HepG2 (cell line): Measurements from ENCODE around the gene TIMM23. TPM values are rescaled to one million over a fixed set of nuclear protein-coding genes. Genes with fewer than 3 reads are reported as not detected.

Experiments
- ATF7-NPFF ChIP-seq: sonication (generic); formaldehyde crosslinking; IDR thresholded peaks from 2 replicates; pipeline ENCODE4 v1.8.1; 2023; ENCODE audit warnings: mild to moderate bottlenecking, low read depth, missing genetic modification reagents, moderate library complexity
- FLYWCH1 ChIP-seq: sonication (generic); formaldehyde crosslinking; IDR thresholded peaks from 2 replicates; pipeline ENCODE4 v1.8.1; 2023; ENCODE audit warnings: mild to moderate bottlenecking, missing genetic modification reagents
- KLF12 ChIP-seq: sonication (generic); formaldehyde crosslinking; IDR thresholded peaks from 2 replicates; pipeline ENCODE4 v1.4.0; 2020; ENCODE audit warnings: missing genetic modification reagents, borderline replicate concordance
- MED1 ChIP-seq: sonication (generic); formaldehyde crosslinking; IDR thresholded peaks from 2 replicates; pipeline ENCODE4 v1.4.0; 2020; ENCODE audit warnings: missing genetic modification reagents
- PITX1 ChIP-seq: sonication (generic); formaldehyde crosslinking; IDR thresholded peaks from 2 replicates; pipeline ENCODE4 v1.5.1; 2020; ENCODE audit warnings: mild to moderate bottlenecking, missing genetic modification reagents
- POLR2A ChIP-seq, 2 experiments: IDR thresholded peaks; 2 replicates each; pipeline ENCODE4 v1.6.1; 2011; ENCODE audit warnings: low read depth in 2 of 2, low read length in 2 of 2, mild to moderate bottlenecking in 1 of 2, moderate library complexity in 1 of 2; ENCODE audit not compliant: insufficient read depth in 1 of 2
- SMYD3 ChIP-seq: sonication (generic); formaldehyde crosslinking; IDR thresholded peaks from 2 replicates; pipeline ENCODE4 v1.8.1; 2023; ENCODE audit warnings: mild to moderate bottlenecking, missing genetic modification reagents
- ZBTB20 ChIP-seq: sonication (generic); formaldehyde crosslinking; IDR thresholded peaks from 2 replicates; pipeline ENCODE4 v1.8.1; 2023; ENCODE audit warnings: missing genetic modification reagents, low read depth, mild to moderate bottlenecking, borderline replicate concordance
- ZC3H13 ChIP-seq: sonication (generic); formaldehyde crosslinking; IDR thresholded peaks from 2 replicates; pipeline ENCODE4 v1.8.1; 2023; ENCODE audit warnings: mild to moderate bottlenecking, missing genetic modification reagents, moderate library complexity
- ZKSCAN1 ChIP-seq: fragments of 150-350 bp; IDR thresholded peaks from 2 replicates; pipeline ENCODE4 v1.6.1; 2014; ENCODE audit warnings: low read length
- ZNF121 ChIP-seq: sonication (generic); formaldehyde crosslinking; IDR thresholded peaks from 2 replicates; pipeline ENCODE4 v1.5.0; 2020; ENCODE audit warnings: mild to moderate bottlenecking, missing genetic modification reagents
- ZNF501 ChIP-seq: sonication (generic); formaldehyde crosslinking; IDR thresholded peaks from 2 replicates; pipeline ENCODE4 v1.5.1; 2020; ENCODE audit warnings: mild to moderate bottlenecking, moderate library complexity, missing genetic modification reagents
- ZNF547 ChIP-seq: sonication (generic); formaldehyde crosslinking; IDR thresholded peaks from 2 replicates; pipeline ENCODE4 v1.5.1; 2020; ENCODE audit warnings: mild to moderate bottlenecking, missing genetic modification reagents
- polyA plus RNA-seq, 8 experiments: library from polyadenylated mRNA; depleted of rRNA in 3 of 8; stranded (reverse) in 7 of 8; unstranded in 1 of 8; fragments of >200 nt; fragmentation: Illumina TruSeq in 4 of 8; extraction: Trizol in 4 of 8; gene quantifications; 2 replicates each; pipeline versions ENCODE4 v1.2.1 to v1.2.3, GENCODE V29; 2011 to 2016; ENCODE audit warnings: low read depth in 4 of 8, missing spikeins in 1 of 8, mixed read lengths in 1 of 8; ENCODE audit not compliant: insufficient read depth in 1 of 8
- total RNA-seq, 5 experiments: library from RNA; depleted of rRNA; stranded (reverse); fragments of >200 nt; fragmentation: Illumina TruSeq; extraction: Trizol; gene quantifications; 2 replicates each; pipeline ENCODE4 v1.2.3, GENCODE V29; 2016; ENCODE audit warnings: low read depth in 1 of 5
- TF ChIP-seq, protein P1 (sequence below): sonication (generic); formaldehyde crosslinking; IDR thresholded peaks from one replicate; pipeline ENCODE4 v1.5.1; 2020; ENCODE audit warnings: mild to moderate bottlenecking, missing genetic modification reagents; ENCODE audit errors: not compliant biosample characterization
- TF ChIP-seq, protein P2 (sequence below), 2 experiments: fragments of 450-650 bp in 1 of 2; sonication (generic) in 1 of 2; formaldehyde crosslinking; IDR thresholded peaks; 2 replicates each; pipeline versions ENCODE4 v1.5.0 to v1.8.0; 2020 to 2022; ENCODE audit warnings: mild to moderate bottlenecking in 1 of 2, missing genetic modification reagents in 1 of 2
- TF ChIP-seq, protein P3 (sequence below): sonication (generic); formaldehyde crosslinking; IDR thresholded peaks from 2 replicates; pipeline ENCODE4 v1.4.0; 2020; ENCODE audit warnings: missing genetic modification reagents

TIMM23 gene
- total and polyA plus RNA-seq, 2 of the 13 experiments (the other 11 are each of a cell fraction or from before 2014, with no cell fraction given) = 80.2 to 98.6 TPM

DNA sequence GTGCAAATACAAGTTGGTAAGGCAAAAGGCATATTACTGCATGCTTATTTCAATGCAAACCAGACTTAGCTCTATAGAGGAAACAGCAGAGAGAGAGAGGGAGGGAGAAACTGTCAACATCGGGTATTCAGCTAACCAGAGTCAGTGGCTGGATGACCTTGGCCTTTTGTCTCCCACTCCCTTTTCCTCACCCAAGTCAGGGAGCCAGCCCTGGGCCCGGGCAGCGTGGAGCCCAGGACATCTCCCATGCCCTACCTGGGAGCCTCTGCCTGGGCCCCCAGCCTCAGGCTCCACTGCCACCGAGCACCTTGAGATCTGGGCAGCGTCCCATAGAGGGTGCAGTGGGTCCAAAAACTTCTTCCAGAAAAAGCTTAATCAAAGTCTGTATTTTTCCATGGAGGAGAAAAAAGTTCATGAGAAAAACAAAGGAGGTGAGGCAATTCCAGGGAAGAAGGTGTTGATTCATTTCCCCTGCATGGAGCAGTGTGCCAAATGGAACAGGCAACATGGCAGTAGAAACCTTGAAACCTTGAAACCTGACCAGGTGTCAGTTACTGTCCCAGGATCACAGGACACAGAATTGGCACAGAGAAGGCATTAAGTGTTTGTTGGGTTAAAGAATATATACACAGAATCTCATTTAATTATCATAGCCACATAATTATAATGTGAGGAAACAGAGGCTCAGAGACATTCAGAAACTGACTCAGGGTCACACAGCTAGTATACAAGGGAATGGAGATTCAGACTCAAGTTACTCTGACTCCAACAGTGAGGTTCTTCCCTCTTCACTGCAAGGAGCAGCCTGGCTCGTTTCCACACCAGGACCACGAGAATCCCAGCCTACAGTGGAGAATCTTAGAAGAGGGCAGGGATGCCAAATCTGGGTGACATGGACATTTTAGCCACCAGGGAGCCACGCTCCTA is 63.9 kb downstream of the TIMM23 start (continued):
- TF ChIP-seq, protein P1, sequence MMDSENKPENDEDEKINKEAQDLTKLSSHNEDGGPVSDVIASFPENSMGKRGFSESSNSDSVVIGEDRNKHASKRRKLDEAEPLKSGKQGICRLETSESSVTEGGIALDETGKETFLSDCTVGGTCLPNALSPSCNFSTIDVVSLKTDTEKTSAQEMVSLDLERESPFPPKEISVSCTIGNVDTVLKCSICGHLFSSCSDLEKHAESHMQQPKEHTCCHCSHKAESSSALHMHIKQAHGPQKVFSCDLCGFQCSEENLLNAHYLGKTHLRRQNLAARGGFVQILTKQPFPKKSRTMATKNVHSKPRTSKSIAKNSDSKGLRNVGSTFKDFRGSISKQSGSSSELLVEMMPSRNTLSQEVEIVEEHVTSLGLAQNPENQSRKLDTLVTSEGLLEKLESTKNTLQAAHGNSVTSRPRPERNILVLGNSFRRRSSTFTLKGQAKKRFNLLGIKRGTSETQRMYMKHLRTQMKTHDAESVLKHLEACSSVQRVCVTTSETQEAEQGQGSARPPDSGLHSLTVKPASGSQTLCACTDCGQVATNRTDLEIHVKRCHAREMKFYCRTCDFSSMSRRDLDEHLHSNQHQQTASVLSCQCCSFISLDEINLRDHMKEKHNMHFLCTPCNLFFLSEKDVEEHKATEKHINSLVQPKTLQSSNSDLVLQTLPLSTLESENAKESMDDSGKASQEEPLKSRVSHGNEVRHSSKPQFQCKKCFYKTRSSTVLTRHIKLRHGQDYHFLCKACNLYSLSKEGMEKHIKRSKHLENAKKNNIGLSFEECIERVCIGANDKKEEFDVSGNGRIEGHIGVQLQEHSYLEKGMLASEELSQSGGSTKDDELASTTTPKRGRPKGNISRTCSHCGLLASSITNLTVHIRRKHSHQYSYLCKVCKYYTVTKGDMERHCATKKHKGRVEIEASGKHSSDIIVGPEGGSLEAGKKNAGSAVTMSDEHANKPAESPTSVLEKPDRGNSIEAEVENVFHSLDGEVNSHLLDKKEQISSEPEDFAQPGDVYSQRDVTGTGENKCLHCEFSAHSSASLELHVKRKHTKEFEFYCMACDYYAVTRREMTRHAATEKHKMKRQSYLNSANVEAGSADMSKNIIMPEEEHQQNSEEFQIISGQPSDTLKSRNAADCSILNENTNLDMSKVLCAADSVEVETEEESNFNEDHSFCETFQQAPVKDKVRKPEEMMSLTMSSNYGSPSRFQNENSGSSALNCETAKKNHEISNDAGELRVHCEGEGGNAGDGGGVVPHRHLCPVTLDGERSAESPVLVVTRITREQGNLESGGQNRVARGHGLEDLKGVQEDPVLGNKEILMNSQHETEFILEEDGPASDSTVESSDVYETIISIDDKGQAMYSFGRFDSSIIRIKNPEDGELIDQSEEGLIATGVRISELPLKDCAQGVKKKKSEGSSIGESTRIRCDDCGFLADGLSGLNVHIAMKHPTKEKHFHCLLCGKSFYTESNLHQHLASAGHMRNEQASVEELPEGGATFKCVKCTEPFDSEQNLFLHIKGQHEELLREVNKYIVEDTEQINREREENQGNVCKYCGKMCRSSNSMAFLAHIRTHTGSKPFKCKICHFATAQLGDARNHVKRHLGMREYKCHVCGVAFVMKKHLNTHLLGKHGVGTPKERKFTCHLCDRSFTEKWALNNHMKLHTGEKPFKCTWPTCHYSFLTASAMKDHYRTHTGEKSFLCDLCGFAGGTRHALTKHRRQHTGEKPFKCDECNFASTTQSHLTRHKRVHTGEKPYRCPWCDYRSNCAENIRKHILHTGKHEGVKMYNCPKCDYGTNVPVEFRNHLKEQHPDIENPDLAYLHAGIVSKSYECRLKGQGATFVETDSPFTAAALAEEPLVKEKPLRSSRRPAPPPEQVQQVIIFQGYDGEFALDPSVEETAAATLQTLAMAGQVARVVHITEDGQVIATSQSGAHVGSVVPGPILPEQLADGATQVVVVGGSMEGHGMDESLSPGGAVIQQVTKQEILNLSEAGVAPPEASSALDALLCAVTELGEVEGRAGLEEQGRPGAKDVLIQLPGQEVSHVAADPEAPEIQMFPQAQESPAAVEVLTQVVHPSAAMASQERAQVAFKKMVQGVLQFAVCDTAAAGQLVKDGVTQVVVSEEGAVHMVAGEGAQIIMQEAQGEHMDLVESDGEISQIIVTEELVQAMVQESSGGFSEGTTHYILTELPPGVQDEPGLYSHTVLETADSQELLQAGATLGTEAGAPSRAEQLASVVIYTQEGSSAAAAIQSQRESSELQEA (CRISPR knock-in tag) = peak; percentile 41
- TF ChIP-seq PITX1 = peak; percentile 70; the same call in 1 of the 2 replicates
- TF ChIP-seq ZNF547 (CRISPR knock-in tag) = 0 out of 2 replicates have a peak, but pooled peaks have one; percentile 57
- TF ChIP-seq, protein P2, sequence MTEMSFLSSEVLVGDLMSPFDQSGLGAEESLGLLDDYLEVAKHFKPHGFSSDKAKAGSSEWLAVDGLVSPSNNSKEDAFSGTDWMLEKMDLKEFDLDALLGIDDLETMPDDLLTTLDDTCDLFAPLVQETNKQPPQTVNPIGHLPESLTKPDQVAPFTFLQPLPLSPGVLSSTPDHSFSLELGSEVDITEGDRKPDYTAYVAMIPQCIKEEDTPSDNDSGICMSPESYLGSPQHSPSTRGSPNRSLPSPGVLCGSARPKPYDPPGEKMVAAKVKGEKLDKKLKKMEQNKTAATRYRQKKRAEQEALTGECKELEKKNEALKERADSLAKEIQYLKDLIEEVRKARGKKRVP (CRISPR knock-in tag; IDR thresholded peaks at IDR 0.05) = peak in 1 of 2 experiments; percentile 69; a peak in 2 of 4 replicates
- TF ChIP-seq ZNF501 (CRISPR knock-in tag) = peak; percentile 83
- peak; percentile 70; the same call in 1 of the 2 replicates for TF ChIP-seq ATF7-NPFF
- TF ChIP-seq ZNF121 (CRISPR knock-in tag) = peak; percentile 64
- peak in 1 of 2 experiments; percentile 47; a peak in 2 of 4 replicates for TF ChIP-seq POLR2A (IDR thresholded peaks at IDR 0.05; ENCODE audit: insufficient read depth in 1 of 2, low read depth in 2 of 2, low read length in 2 of 2)
- peak; percentile 93 for TF ChIP-seq ZBTB20 (CRISPR knock-in tag)
- TF ChIP-seq KLF12 = no peak
- no peak; the same call in 1 of the 2 replicates for TF ChIP-seq ZKSCAN1
- TF ChIP-seq ZC3H13 (CRISPR knock-in tag) = peak; percentile 51; the same call in 1 of the 2 replicates
- TF ChIP-seq FLYWCH1 = no peak
- TF ChIP-seq, protein P3, sequence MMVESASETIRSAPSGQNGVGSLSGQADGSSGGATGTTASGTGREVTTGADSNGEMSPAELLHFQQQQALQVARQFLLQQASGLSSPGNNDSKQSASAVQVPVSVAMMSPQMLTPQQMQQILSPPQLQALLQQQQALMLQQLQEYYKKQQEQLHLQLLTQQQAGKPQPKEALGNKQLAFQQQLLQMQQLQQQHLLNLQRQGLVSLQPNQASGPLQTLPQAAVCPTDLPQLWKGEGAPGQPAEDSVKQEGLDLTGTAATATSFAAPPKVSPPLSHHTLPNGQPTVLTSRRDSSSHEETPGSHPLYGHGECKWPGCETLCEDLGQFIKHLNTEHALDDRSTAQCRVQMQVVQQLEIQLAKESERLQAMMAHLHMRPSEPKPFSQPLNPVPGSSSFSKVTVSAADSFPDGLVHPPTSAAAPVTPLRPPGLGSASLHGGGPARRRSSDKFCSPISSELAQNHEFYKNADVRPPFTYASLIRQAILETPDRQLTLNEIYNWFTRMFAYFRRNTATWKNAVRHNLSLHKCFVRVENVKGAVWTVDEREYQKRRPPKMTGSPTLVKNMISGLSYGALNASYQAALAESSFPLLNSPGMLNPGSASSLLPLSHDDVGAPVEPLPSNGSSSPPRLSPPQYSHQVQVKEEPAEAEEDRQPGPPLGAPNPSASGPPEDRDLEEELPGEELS (CRISPR knock-in tag) = peak; percentile 80
- TF ChIP-seq MED1 (CRISPR knock-in tag) = peak; percentile 94
- peak; percentile 33; the same call in 1 of the 2 replicates for TF ChIP-seq SMYD3 (CRISPR knock-in tag)
